Fibroblast of villous mesenchyme (primary cell): ENCODE measurements around the gene LTV1. TPM values are rescaled to one million over a fixed set of nuclear protein-coding genes. Genes with fewer than 3 reads are reported as not detected.

Source experiments
- DNase-seq: peaks from one replicate; pipeline ENCODE4 v3.0.0-alpha.2; 2010; ENCODE audit warnings: low read depth
- H3K4me3 ChIP-seq: 2 replicates; pipeline ENCODE4 v1.5.1; 2011; ENCODE audit warnings: low read depth, mild to moderate bottlenecking, low read length
- CTCF ChIP-seq: IDR thresholded peaks from 2 replicates; pipeline ENCODE4 v1.5.1; 2012; ENCODE audit warnings: low read depth, mild to moderate bottlenecking, low read length; ENCODE audit not compliant: insufficient read depth
- total RNA-seq: library from RNA; depleted of rRNA; stranded (reverse); fragments of >200 nt; gene quantifications from 2 replicates; pipeline ENCODE4 v1.2.3, GENCODE V29; 2012

The LTV1 gene
- total RNA-seq, 1 donor = 24.2 TPM

DNA sequence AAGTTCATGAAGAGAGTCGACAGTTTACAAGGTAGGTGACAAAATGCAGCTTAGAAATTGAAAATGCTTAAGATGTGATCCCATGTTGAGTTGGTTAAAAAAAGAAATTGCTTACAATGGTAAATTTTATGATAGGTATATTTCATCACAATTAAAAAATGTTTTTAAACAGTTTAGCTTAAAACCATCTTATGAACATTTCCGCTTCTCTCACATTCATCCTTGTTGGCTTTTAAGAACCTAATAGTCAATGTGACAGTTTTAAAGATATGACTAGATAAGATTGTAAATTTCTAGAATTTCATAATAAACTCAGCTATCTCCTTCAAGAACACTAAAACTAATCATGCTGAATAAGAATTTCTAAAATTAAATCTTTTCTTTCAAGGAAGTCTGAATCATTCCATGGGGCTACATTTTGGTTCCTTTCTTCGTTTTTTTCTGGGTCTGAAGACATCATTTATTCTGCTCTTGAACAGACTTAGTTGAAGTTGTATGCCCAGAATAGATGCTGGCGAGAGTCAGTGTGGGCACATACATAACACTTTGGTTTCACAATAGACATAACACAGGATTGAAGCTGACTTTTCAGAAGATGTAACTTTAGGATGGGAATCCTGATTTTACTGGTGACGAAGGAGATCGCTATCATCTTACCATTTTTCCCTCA lies 35.9 kb upstream of the LTV1 start:
- peak; percentile 25 for DNase-seq
- no peak overlapping the region for H3K4me3 ChIP-seq
- TF ChIP-seq CTCF = no peak

DNA sequence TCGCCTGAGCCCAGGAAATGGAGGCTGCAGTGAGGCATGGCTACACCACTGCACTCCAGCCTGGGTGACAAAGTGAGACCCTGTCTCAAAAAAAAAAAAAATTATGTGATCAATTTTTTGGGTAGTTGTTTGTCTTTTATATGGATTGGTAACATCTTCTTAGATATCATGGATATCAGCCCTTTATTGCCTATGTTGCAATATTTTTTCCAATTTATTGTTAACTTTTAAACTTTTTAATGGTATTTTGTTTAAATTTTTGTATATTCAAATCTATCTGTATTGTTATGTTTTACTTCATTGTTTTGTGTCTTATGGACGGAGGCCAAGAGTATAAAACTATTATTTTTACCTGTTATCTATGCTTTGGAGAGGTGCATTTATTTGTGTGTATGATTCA lies 32.4 kb upstream of the LTV1 start:
- H3K4me3 ChIP-seq = no peak overlapping the region
- DNase-seq = no peak
- no peak for TF ChIP-seq CTCF

DNA sequence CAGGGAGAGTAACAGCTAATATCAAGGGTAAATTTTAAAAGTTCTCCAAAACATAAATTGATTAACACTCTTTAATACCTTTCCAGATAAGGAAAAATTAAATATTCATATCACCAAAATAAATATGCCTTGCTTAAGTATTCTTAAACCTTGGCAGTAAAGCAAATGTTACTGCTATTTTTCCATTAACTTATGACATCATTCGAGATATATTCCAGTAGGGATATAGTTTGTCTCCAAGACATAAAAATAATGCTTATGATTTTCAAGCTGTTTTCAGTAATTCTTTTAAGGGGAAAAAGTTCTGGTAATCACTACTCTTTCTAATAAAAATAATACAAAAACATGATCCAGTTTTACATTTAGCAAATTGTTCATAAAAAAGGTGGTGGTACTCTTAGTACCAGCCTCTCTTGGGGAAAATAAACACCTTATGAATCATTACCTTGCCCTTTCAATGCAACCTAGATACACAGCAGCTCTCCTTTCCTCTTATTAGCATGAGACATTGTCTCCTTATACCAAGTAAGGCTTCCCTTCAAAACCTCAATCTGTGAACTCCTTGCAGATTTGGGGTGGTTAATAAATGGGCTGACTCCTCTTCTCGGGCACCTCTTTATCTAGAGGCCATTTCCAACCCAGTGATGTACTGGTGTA lies 31.5 kb upstream of the LTV1 start:
- no peak overlapping the region for H3K4me3 ChIP-seq
- peak; percentile 8 for DNase-seq
- no peak for TF ChIP-seq CTCF

DNA sequence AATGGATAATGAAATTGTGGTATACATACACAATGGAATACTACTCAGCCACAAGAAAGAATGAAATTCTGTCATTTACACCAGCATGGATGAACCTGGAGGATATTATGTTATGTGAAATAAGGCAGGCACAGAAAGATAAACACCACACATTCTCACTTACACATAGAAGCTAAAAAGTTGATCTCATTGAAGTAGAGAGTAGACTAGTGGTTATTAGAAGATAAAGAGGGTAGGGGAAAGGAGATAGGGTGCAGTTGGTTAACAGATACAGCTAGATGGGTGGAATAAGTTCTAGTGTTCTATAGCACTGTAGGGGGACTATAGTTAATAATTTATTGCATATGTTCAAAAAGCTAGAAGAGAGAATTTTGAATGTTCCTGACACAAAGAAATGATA lies 25.5 kb upstream of the LTV1 start:
- TF ChIP-seq CTCF = no peak
- no peak overlapping the region for H3K4me3 ChIP-seq
- DNase-seq = no peak

- DNase-seq = peak; percentile 67
- no peak overlapping the region for H3K4me3 ChIP-seq
These were observed 21.8 kb upstream of the LTV1 start for GRCh38 chr6:143821359-143821758.

DNA sequence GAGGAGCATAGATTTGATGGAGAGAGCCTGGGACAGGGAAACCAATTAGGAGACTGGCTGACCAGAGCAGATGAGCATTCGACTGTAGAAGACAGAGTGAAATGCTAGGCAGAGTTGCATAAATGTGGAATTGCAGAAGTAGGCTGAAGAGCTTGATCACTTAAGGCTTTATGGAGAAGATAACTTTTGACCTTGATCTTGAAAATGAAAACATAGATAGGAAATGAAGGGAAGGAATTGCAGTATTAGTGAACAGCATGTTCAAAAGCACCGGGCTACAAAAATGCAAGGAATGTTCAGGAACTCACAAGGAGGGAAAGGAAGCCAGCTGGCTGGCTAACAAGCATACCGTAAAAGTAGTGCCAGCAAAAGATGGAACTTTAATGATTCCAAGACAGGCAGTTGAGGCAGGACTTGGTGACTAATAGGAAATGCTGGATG lies 20.5 kb upstream of the LTV1 start:
- no peak for TF ChIP-seq CTCF
- H3K4me3 ChIP-seq = no peak overlapping the region
- DNase-seq = peak; percentile 84

More at GRCh38 chr6:143821359-143821758, 21.8 kb upstream of the LTV1 start:
- TF ChIP-seq CTCF = no peak

DNA sequence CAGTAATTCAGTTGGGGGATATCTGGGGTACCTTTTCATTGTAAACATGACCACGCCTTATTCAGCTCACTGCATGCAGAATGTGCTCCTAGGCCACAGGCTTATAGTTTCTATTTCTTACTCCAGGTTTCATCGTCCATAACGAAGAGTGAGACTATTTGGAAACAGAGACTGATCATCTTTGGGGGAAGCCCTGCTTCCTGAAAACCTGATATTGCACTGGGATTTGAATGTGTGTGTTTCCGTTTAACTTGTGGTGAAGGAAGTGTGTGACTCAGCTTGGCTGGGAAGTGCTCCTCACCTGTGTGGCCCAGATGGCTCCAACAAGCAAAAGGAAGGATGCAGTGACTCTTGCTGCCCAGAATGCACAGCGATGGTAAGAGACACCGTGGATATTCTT lies 19.6 kb upstream of the LTV1 start:
- H3K4me3 ChIP-seq = no peak overlapping the region
- no peak for TF ChIP-seq CTCF
- DNase-seq = peak; percentile 27
